T-helper 1 cell treated with Interleukin-12 subunit alpha and Interleukin-12 subunit beta and Interleukin-4 antibody, amounts not matched to agents 30 μg/mL and 1 μg/mL, for 36 hours (primary cell): ENCODE measurements around the gene TOP2A.

ENCODE experiments used
- H3K27ac Mint-ChIP-seq: one replicate; pipeline ENCODE4 v1.8.0; 2021; ENCODE audit warnings: mild to moderate bottlenecking, mixed read lengths
- H3K27me3 Mint-ChIP-seq: one replicate; pipeline ENCODE4 v1.8.0; 2021; ENCODE audit warnings: low read depth, mixed read lengths
- H3K36me3 Mint-ChIP-seq: one replicate; pipeline ENCODE4 v1.8.0; 2021; ENCODE audit warnings: low read depth, mixed read lengths
- H3K4me1 Mint-ChIP-seq: one replicate; pipeline ENCODE4 v1.8.0; 2021; ENCODE audit warnings: low read depth, mixed read lengths
- H3K4me3 Mint-ChIP-seq: one replicate; pipeline ENCODE4 v1.8.0; 2021; ENCODE audit warnings: mild to moderate bottlenecking, moderate library complexity, mixed read lengths
- H3K9me3 Mint-ChIP-seq: one replicate; pipeline ENCODE4 v1.8.0; 2021; ENCODE audit warnings: mixed read lengths

The TOP2A gene

DNA sequence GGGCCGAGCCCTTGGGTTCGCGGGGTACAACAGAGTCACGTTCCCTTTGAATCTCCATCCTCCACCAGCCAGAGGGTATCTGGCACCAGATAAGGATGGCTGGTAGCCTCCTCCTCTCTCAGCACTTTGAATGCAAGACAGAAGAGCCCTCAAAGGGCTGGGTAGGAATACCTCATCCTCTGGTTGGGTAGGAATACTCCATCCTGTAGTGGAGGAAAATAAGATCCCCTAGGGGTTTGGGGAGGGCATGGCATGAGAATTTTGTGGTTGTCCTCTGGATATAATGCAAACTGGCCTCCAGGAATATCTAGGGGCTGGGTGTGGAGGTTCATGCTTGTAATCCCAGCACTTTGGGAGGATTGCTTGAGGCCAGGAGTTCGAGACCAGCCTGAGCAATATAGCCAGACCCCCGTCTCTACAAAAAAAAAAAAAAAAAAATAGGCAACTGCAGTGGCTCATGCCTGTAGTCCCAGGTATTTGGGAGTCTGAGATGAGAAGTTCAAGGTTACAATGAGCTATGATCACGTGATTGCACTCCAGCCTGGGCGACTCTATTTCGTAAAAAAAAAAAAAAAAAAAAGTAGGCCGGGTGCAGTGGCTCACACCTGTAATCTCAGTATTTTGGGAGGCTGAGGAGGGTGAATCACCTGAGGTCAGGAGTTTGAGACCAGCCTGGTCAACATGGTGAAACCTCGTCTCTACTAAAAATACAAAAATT, 28.2 kb upstream of the TOP2A start:
- peak overlapping the region; percentile 91 for H3K27ac Mint-ChIP-seq
- H3K9me3 Mint-ChIP-seq = no peaks in the 10 kb centered on the region
- peak overlapping the region; percentile 87 for H3K4me3 Mint-ChIP-seq

DNA sequence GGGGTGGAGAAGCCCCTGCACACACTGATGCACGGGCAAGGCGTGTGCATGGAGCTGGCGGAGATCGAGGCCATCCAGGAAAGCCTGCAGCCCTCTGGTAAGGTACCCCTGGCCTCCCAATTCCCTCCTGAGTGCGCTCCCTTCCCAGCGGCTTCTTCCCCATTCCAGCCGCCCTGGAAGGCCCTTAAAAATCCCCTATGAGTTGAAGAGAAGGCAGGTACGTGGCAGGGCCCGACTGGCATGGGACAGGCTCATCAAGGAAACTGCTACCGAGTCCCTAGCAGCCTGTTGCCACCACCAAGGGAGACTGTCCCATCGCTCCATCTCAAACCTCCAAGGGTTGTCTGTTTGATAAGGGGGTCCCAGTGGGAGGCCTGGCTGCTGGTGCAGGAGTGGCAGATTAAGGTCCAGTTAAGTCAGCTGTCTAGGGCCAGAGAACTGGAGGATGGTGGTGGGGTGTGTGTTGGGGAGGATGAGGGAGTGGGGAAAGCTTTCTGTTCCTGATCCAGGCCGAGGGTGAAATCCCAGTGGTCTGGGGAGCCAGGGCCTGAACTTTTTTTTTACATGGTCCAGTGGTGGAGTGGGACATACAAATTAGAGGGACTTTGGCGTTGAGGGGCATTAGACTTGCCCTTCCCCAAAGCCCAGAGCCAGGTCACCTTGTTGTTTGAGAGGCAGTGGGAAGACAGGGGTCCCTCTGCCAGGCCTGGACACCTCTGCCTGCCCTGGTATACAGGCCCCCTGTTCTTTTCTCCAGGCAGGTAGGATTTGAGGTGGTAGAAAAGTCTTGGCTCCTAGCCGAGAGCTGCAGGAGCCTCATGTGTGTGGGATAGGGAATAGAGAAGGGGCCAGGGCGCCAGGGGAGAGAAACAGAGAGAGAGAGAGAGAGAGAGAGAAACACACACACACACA, 26.5 kb upstream of the TOP2A start:
- Mint-ChIP-seq H3K4me1 (peaks cover 39% of the 10 kb centered on the region), H3K27me3 (peaks cover 7% of the 10 kb centered on the region), H3K27ac (peak overlapping the region; percentile 91), H3K9me3 (no peaks in the 10 kb centered on the region), H3K36me3 (peaks cover 11% of the 10 kb centered on the region), H3K4me3 (peak overlapping the region; percentile 87)

More for the DNA sequence above, 28.2 kb upstream of the TOP2A start:
- Mint-ChIP-seq H3K27me3 (peaks cover 3% of the 10 kb centered on the region), H3K36me3 (peaks cover 14% of the 10 kb centered on the region), H3K4me1 (peaks cover 49% of the 10 kb centered on the region)

DNA sequence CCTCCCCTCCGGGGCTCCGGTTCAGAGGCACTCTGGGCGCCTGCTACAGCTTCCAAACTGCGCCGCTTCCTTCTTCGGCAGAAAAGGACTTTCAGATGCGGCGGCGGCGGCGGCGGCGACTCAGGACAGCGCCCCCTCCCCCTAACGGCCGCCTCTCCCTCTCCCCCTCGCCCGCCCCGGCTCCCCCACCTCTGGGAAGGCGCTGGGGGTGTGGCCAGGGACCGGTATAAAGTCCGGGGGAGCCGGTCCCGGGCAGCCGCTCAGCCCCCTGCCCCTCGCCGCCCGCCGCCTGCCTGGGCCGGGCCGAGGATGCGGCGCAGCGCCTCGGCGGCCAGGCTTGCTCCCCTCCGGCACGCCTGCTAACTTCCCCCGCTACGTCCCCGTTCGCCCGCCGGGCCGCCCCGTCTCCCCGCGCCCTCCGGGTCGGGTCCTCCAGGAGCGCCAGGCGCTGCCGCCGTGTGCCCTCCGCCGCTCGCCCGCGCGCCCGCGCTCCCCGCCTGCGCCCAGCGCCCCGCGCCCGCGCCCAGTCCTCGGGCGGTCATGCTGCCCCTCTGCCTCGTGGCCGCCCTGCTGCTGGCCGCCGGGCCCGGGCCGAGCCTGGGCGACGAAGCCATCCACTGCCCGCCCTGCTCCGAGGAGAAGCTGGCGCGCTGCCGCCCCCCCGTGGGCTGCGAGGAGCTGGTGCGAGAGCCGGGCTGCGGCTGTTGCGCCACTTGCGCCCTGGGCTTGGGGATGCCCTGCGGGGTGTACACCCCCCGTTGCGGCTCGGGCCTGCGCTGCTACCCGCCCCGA, 25.7 kb upstream of the TOP2A start, which contains the start of gene IGFBP4:
Gene IGFBP4, plus strand, starts transcription at position 255 of the 792 bp plus-strand sequence. Its CDS starts 286 bp downstream, at position 541.
- Mint-ChIP-seq H3K27me3 (peaks cover 7% of the 10 kb centered on the region), H3K4me3 (peak within 1 kb of the TSS; percentile 87), H3K27ac (peak within 1 kb of the TSS; percentile 91), H3K4me1 (peaks cover 35% of the 10 kb centered on the region), H3K9me3 (no peaks in the 10 kb centered on the region), H3K36me3 (peaks cover 11% of the 10 kb centered on the region)

DNA sequence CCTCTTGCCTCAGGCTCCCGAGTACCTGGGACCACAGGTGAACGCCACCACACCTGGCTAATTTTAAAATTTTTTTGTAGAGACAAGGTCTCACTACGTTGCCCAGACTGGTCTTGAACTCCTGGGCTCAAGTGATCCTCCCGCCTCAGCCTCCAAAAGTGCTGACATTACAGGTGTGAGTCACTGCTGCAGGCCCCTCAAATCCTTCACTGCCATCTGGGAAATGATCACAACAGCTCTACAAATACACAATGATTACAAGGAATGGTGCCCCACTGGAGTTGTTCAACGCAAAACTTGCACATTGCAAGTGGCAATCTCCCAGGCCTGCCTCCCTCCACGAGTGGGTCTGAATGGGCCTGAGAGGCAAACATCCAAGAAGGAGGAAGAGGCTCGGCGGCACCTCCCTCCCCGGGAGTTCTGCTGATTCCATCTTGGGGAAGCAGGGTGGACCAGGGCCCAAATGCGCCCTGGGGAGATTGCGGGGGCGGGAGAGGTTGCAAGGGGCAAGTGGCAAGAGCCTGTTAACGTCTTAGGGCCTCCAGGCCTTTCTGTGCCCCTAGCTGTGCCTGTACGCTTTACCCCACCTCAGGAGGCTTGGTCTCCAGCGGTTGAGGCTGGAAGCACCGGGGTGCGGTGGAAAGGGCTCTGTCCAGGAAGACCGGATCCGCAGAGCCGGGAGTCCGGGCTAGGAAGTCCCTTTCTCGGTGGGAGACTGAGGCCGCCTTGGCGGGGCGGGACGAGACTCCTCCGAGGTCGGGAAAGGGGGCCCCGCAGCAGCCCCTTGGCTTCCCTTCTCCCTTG, 24.9 kb upstream of the TOP2A start:
- peaks cover 29% of the 10 kb centered on the region for H3K4me1 Mint-ChIP-seq
- peaks cover 10% of the 10 kb centered on the region for H3K36me3 Mint-ChIP-seq
- H3K9me3 Mint-ChIP-seq = no peaks in the 10 kb centered on the region
- H3K27me3 Mint-ChIP-seq = peaks cover 7% of the 10 kb centered on the region
- H3K27ac Mint-ChIP-seq = no peak overlapping the region
- H3K4me3 Mint-ChIP-seq = peak overlapping the region; percentile 44

DNA sequence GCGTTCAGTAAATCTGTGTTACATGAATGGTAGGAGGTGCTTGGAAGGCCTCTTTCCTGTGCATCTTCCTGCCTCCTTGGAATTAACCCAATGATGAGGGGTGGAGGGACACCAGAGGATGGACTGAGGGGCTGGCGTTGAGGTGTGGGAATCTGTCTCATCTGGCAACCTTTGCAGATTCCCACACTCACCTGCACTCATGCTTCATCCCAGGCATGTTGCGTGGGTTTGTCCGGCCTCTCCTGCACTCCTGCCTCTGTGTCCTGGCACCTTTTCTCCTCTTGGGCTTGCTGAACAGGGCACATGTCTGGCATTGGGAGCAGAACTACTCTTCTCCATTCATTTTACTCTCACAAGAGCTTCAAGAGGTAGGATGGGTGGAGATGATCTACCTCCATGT, 22.5 kb upstream of the TOP2A start:
- H3K27me3 Mint-ChIP-seq = peaks cover 13% of the 10 kb centered on the region
- H3K27ac Mint-ChIP-seq = no peak overlapping the region
- H3K4me1 Mint-ChIP-seq = peaks cover 23% of the 10 kb centered on the region
- no peak overlapping the region for H3K4me3 Mint-ChIP-seq
- H3K9me3 Mint-ChIP-seq = no peaks in the 10 kb centered on the region
- peaks cover 4% of the 10 kb centered on the region for H3K36me3 Mint-ChIP-seq

DNA sequence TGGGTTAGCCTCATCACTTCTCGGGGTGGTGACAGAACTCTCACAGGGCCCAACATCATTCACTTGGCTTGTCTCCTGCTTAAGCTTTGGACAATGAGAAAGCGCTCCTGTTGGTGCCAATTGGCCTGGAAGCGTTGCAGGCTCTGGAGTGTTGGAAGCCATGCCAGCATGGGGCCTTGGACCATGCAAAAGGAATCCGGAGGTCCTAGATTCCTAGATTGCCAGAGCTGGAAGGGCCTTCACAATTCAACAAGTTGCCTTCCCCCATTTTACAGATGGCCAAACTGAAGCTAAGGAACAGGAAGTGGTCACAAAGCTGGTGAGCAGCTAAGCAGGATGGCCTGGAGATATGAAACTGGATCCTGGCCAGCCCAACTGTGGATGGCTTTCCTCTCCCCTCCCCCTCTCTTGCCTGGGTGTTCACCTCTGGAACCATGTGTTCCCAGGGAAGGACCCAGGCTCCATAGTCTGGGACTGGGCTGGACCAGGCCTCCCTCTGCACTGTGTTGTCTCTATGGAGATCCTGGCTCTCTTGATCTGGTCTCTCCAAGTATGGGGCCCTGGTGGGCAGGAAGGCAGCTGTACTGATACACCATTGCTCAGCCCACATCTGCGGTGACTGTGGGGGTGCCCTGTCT, 19.5 kb upstream of the TOP2A start:
- H3K36me3 Mint-ChIP-seq = no peaks in the 10 kb centered on the region
- peaks cover 14% of the 10 kb centered on the region for H3K27me3 Mint-ChIP-seq
- no peaks in the 10 kb centered on the region for H3K9me3 Mint-ChIP-seq
- no peak overlapping the region for H3K27ac Mint-ChIP-seq
- no peak overlapping the region for H3K4me3 Mint-ChIP-seq
- peaks cover 16% of the 10 kb centered on the region for H3K4me1 Mint-ChIP-seq

DNA sequence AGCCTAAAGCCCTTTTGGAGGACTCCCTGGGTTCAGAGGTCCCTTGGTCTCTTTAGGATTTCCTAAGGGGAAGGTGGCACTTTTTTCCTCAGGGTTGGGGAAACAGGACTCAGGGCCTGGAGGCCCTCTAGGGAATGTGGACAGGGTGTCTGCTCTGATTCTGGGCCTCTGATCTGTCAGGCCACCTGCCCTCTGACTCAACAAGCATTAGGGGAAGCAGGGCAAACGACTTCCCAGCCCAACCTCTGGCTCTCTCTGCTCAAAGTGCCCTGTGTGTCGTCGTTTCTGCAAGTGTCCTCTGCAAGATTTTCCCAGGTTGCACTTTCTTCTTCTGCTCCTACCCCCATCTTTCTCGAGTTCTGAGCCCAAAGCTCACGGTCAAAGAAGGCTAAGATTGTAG, 18.9 kb upstream of the TOP2A start:
- peaks cover 18% of the 10 kb centered on the region for H3K27me3 Mint-ChIP-seq
- peaks cover 16% of the 10 kb centered on the region for H3K4me1 Mint-ChIP-seq
- no peak overlapping the region for H3K27ac Mint-ChIP-seq
- H3K9me3 Mint-ChIP-seq = no peaks in the 10 kb centered on the region
- H3K4me3 Mint-ChIP-seq = no peak overlapping the region
- H3K36me3 Mint-ChIP-seq = no peaks in the 10 kb centered on the region

DNA sequence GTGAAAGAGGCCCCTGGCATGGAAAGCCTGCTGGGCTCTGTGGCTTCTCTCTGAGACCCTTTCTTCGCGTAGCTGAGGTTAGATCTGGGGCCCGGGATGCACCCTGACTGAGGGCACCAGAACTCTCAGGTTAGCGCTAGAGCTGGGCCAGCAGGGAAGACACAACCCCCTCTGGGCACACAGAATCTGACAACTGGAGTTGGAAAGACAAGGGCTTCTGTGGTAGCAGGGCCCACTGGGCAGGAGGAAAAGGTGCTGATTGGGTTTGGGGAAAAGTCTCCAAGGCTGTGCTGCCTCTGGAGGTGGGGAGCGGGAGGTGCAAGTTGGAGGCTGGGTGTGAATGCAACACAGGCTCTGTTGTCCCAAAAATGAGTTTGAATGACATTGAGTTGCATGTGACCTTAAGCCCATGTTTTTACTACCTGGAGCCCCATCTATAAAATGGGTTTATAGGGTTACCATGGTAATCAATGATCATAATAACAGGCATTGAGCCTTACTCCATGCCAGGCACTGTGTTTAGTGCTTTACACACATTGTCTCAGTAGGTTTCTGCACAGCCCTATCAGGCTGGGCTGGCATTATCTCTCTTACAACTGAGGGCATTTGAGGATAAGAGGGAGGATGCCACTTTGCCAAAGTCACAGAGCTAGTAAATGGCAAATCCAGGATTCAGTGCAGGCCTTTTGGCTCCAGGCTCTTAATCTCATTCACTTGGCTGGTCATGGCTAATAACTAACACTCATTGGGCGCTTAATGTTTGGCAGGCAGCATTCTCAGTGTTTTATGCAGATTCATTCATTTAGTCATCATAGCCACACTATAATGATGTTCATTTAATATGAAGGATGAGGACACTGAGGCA, 16.1 kb upstream of the TOP2A start:
- Mint-ChIP-seq H3K27ac (no peak overlapping the region), H3K4me1 (peaks cover 14% of the 10 kb centered on the region), H3K27me3 (peaks cover 37% of the 10 kb centered on the region), H3K4me3 (no peak overlapping the region), H3K36me3 (no peaks in the 10 kb centered on the region), H3K9me3 (no peaks in the 10 kb centered on the region)

DNA sequence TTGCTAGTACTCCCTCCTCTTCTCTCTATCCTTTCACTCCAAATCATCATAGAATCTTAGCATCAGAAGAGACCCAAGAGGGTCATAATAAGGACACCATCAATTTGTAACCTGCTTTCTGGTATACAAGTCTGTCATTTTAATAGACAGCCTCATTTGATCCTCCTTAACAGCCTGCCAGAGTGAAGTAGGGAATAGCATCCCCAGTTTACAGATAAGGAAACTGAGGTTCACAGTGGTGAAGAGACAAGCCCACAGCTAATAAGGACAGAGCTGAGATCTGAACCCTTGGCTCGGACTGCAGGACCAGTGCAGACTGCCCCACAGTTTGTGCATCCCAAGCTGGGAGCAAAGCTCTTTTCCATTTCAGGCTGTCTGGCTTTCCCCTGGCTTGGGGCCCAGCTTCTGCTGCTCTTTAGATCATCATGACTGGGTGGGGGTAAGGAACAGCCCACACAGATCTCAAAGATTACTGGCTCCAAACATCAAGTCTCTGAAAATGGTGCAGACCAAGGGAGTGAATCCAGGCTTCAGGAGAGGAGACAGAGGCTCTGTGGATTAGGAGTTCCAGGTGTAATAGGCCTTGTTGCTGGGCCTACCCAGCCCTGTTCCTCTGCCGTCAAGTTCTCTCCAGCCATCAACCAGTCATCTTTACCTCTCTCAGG, 15.3 kb upstream of the TOP2A start:
- no peak overlapping the region for H3K4me3 Mint-ChIP-seq
- H3K9me3 Mint-ChIP-seq = no peaks in the 10 kb centered on the region
- peaks cover 39% of the 10 kb centered on the region for H3K27me3 Mint-ChIP-seq
- no peak overlapping the region for H3K27ac Mint-ChIP-seq
- H3K36me3 Mint-ChIP-seq = peaks cover 1% of the 10 kb centered on the region
- peaks cover 16% of the 10 kb centered on the region for H3K4me1 Mint-ChIP-seq

DNA sequence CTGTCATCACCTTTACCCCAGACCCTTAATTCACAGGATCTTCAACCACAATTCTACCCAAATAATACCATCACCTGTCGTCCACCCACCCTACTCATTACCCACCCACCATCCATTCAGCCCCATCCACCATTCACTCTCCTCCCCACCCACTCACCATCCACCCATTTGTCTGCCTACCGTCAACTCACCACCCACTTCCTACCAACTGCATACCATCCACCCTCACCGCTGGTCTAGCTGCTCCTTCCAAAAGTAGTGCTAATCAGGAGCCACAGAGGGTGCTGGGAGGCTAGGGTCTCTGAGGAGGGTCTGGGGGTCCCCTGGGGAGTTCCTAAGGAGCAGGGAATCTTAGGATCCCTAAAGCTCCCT, 13.5 kb upstream of the TOP2A start:
- Mint-ChIP-seq H3K27ac (no peak overlapping the region), H3K9me3 (no peaks in the 10 kb centered on the region), H3K27me3 (peaks cover 41% of the 10 kb centered on the region), H3K4me3 (no peak overlapping the region), H3K36me3 (peaks cover 2% of the 10 kb centered on the region), H3K4me1 (peaks cover 19% of the 10 kb centered on the region)

DNA sequence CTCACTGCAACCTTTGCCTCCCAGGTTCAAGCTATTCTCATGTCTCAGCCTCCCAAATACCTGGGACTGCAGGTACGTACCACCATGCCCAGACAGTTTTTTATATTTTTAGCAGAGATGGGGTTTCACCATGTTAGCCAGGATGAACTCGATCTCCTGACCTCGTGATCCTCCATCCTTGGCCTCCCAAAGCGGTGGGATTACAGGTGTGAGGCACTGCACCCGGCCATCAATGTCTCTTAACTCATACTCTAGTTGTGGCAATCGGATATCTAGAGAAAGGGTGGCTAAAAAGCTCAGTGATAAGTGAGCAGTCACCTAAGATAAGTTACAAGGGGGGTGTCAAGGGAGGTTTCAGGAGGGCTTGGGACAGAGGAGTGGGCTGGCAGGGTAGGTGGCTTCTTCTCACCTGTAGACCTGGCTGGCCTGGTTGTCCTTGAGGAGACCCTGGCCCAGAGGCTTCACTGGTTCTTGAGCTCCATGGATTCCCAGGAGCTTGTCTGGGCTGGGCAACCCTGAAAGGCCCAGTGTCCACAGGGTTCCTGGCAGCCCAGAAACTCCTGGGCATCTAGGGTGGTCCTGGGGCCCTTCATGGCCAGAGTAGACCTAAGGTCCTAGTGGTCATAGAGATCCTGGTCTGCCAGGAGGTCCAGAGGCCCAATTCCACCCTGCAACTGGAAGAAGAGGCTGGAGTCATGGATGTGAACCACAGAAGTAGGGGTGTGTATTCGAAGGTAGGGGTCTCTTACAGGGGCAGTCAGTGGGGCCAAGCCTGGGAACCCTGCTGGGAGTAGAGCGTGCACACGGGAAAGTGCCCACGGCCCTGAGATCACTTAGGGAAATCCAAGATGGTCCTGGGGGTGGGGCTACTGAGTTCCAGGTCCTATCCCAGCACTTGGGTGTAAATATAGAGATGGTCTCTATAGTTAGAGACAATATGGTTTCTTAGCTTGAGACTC, 12.9 kb upstream of the TOP2A start:
- Mint-ChIP-seq H3K9me3 (no peaks in the 10 kb centered on the region), H3K27me3 (peaks cover 40% of the 10 kb centered on the region), H3K36me3 (peaks cover 2% of the 10 kb centered on the region), H3K4me1 (peaks cover 26% of the 10 kb centered on the region), H3K27ac (no peak overlapping the region), H3K4me3 (no peak overlapping the region)
